ENCODE results near the gene PRPF8.

The PRPF8 gene

DNA sequence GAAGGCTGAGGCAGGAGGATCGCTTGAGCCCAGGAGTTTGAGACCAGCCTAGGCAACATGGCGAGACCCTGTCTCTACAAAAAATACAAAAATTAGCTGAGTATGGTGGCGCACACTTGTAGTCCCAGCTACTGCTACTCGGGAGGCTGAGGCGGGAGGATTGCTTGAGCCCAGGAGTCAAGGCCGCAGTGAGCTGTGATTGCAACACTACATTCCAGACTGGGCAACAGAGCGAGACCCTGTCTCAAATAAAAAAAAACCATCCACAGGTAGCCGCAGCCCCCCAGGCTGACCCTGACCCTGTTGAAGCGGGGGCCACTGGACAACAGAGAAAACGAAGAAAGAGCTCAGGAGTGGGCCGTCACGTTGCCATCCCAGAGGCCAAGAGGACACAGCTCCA is 60.0 kb downstream of the PRPF8 start:
- no peak for DNase-seq

DNA sequence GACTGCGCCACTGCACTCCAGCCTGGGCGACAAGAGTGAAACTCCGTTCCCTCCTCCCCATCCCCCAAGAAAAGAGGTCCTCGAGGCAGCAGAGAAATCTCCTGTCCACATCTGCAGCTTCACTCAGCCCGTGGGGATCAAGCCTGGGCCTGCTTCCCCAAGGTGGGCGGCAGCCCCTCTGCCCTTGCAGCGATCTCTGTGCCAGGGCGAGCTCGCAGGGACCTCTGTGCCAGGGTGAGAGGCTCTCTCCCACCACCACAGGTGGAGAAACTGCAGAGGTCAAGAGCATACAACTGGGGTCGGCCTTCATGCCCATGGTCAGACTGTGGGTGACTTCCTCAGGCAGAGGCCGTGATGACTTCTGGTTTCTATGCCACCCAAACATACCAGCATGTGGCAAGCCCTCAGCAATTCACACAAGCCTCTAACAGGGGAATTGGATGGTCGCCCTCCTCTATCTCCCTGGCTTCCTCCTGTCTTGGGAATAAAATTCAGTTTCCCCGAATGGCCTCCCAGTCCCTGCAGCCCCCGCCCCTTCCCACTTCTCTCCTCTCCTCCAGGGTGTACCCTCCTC is 61.5 kb downstream of the PRPF8 start:
- no peak for DNase-seq

DNA sequence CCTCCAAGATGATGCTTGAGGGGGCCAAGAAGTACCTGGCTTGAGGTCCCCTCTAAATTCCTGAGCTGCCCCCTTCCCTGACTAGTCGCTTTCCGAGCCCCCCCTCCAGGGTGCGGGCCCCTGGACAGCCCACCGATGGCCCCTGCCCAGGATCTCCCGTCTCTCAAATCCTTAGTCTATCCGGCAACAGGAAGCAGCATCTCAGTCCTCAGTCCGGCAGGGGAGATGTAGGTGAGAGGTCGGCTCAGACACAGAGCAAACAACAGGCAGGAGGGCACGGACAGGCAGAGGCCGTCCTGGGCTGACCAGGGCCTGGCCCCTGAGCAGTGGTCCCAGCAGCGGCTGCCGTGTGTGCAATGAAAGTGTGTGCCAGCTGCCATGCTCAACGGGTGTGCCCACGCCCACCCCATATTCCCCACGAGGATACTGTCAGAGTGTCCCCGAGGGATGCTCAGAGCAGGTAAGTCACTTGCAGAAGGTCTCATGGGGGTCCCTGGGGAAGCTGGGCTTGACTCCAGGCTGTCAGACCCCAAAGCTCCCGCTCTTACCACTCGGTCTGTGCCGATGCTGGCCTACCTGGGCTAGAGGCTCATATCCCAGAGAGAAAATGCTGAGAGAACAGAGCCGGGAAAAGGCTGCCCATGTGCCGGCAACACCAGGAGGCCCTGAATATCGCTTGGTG is 63.3 kb downstream of the PRPF8 start:
- DNase-seq, result no peak

DNA sequence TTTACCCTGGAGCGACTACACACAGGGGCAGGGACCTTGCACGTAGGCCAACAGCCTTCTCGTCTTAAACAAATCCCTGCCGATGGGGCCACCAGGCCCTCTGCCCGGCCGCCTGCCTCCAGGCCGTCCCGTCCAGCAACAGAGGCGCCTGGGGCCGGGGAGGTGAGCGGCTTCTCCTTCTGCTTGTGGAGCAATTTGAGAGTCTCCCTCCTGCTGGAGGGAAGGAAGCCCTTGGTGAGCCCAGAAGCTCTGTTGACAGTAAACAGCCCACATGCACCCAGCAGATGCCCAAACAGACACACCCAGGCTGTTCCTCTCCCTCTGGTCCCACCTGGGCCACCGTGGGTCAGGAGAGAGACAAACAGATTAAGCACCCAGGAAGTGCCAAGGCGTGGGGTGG is 64.2 kb downstream of the PRPF8 start:
- DNase-seq, result no peak

DNA sequence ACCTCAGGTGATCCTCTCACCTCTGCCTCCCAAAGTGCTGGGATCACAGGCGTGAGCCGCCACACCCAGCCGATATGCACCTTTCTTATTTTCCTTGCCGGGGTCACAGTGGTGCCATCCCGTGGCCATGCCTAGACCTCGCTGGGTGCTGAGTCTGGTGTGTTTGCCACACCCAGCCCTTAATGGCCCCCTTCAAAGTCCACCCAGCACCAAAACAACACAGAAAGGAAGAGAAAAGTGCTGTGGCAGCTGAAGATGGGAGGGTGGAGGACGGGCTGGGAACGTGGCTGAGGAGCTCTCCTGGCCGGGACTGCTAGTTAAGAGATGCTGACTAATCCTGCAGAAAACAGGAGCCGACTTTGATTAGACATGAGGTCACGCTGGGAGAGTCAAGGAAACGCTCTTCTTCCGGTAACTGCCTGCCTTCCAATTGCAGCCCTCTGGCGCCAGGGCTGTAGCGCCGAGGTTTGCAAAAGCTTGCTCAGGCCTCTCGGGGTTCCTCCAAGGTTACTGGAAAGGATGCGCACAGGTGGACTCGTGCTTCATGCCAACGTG is 67.0 kb downstream of the PRPF8 start:
- no peak for DNase-seq

DNA sequence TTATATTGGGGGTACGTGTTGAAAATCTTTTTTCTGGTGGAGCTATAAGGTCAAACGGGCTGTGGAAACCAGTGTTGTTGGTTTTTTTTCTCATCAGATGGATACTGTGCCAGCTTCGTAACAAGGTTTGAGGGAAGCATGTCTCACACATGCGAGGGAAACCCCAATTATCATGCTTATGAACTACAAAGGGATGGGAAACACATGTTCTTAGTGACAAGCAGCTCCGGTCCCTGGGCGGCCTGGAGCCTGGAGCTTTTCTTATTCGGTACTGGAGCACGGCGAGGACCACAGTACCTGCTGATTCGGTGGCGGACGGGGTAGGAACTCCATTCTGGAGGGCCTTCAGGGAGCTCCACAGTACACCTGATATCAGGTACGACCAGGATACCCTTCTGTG is 68.6 kb downstream of the PRPF8 start:
- DNase-seq, result no peak

DNA sequence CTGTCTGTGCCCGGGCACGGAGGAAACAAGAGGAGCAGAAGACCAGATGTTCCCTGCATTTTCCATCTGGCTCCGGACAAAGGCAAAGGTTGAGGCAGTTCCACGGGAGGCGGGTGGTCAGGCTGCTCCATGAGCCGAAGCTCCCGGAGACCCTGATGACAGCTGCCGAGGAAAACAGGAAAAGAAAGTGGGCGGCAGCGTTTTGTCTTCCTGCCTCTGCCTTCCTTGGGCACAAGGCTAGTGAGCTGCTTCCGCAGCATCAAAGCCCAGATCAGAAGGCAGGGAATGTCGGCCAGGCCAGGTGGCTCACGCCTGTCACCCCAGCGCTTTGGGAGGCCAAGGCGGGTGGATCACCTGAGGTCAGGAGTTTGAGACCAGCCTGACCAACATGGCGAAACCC is 72.3 kb downstream of the PRPF8 start:
- DNase-seq, result no peak

DNA sequence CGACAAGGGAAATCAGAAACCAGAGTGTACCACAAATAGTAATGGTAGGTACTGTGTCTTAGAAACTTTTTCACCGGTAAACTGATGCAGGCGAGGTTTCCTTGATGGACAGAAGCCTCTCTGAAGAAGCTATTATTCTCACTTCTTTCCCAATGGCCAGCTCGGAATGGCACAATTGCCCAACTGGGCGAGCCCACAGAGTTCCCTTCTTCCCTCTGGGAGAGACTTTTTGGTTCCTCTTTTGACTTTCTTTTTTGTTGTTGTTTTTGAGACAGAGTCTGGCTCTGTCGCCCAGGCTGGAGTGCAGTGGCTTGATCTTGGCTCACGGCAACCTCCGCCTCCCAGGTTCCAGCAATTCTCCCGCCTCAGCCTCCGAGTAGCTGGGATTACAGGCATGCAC is 73.0 kb downstream of the PRPF8 start:
- DNase-seq, result no peak

DNA sequence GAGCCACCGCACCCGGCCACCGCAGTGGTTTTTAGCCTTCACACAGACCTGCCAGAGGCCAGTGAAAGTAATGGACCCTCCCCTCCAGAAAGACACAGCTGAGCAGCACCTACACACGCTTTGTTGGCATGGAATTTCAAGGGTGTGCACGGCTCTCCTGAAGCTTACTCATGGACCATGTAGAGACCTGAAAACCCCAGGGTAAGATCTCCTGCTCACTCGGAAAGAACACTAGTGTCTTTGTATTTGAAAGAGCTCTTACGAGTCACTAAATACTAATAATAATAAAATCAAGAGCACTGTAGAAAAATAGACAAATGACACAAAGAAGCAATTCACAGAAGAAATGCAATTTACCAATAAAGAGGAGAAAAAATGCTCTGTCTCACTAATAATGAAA is 76.0 kb downstream of the PRPF8 start:
- no peak for DNase-seq

DNA sequence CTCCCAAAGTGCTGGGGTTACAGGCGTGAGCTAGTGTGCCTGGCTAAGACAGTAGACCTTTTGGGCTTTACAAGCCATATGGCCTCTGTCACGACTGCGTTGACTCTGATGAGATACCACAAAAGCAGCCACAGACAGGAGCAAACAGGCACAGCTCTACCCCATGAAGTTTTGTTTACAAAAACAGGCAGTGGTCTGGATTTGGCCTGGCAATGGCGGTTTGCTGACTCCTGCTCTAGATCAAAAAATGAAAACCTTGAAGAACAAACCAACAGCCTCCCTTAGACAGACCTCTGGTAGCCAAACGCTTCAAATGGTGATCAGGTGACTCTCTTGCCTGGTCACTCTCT is 76.7 kb downstream of the PRPF8 start:
- no peak for DNase-seq

DNA sequence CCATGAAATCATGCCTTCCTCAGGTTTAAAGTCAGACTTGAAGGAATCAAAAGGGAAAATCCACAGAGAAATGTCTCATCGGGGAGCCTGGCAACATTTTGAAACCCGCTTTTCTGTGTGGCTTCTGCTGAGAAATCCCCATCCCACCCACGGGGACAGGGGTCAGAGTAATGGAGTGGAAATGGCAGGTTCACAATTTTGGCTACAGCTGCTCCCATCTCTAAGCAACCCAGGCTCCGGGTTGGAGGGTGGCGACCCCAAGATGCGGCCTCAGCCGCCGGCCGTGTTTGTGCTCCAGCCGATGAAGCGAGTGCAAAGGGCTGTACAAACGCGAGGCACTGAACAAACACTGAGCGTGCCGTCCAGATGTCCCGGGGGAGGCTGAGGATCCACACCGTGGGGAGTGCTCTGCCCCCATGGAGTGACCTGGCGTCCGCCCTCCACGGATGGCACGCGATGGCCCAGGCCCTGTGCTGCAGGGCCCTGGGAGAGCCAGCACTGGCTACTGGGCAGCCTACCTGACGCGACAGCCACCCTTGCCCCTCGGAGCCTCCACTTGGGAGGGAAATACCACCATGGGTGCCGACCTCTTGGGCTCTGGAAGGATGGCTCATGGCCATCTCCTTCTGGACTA is 78.2 kb downstream of the PRPF8 start:
- DNase-seq, result no peak

DNA sequence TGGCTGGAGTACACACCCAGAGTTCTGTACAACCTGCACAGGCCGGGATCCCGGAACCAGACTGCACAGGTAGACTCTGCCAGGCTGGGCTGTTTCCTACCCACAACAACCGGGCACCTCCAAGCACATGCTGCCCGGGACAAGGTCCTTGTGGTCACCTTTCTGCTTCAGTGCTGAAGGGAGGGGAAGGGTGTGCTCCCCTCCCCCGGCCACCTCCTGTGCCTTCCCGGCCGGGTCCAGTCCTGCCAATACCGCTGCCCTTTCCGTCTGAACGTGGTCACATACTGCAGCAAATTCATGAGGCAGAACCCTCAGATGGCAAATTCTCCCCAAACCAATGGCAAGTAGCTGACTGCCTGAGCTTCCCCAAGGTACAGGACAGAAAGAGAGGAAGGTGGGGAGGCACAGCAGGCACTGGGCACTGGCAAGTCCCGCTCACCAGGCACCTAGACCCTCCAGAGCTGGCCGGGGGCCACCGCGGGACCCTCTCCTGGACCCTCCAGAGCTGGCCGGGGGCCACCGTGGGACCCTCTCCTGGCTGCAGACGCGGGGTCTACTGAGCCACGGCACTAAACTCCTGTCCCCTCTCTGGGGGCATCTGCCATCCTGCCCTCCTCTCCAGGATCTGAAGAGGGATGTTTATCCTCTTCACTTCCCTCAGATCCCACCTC is 78.9 kb downstream of the PRPF8 start:
- DNase-seq, result no peak

DNA sequence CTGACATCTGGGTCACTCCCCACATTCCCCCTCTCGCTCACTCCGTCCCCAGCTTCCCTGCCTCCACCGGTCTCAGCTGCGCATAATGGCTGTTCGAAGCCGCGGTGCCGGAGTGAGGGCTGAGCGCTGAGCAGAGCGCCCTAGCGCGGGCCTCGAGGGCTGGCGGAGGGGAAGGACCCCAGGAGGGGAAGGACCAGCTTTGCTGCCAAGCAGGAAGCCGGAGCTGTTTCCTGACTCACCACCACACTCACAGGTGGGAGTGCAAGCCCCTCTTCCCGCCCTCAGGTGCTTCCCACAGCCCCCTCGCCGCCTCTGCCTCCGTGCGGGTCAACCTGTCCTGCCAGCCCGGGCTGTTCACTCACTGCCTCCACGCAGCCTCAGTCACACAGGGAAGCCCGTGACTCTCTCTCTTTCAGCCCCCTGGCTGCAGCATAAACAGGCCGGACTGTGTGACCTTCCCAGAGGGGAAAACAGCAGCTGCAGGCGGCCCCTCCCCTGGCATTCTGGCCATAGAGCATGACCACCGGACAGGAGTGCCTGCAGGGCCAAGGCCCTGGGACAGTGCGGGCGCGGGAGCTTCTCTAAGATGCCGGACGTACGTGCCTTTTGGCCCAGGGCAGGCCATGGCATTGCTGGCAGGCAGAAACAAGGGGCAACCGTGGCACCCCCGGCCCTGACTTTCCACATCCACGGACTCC is 79.7 kb downstream of the PRPF8 start:
- no peak for DNase-seq

DNA sequence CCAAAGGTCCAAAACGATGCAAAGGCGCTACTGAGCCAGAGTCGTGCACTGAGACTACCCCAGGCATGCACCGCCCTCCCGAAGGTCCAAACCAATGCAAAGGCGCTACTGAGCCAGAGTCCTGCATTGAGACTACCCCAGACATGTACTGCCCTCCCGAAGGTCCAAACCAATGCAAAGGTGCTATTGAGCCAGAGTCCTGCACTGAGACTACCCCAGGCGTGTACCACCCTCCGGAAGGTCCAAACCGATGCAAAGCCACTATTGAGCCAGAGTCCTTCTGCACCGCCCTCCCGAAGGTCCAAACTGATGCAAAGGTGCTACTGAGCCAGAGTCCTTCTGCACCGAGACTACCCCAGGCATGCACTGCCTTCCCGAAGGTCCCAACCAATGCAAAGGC is 83.1 kb downstream of the PRPF8 start:
- DNase-seq, result no peak
